ENCODE data around the gene LMNA.
"Not testable (repeated sequence)": the region's sequence is repeated elsewhere in the genome, so short reads cannot be mapped to it uniquely, and the experiment has no call there.

LMNA gene

GRCh38 chr1:156113282-156113950 lies 1.1 kb upstream of the LMNA start:
- H3K4me3 ChIP-seq (ENCODE audit: insufficient read length, low read depth): no peak overlapping the region
- peaks cover 25% of the 10 kb centered on the region for H3K4me1 ChIP-seq (ENCODE audit: insufficient read depth, insufficient read length)
- H3K36me3 ChIP-seq (ENCODE audit: insufficient read depth, insufficient read length, low read length): peaks cover 34% of the 10 kb centered on the region
- peak overlapping the region; percentile 100 for H3K9ac ChIP-seq (ENCODE audit: insufficient read length, low read depth)
- TF ChIP-seq YY1 (IDR thresholded peaks at IDR 0.05; ENCODE audit: insufficient read depth, insufficient read length) (no peak), SUZ12 (IDR thresholded peaks at IDR 0.05; ENCODE audit: extremely low read depth, insufficient read depth, insufficient read length) (no peak), ZNF274 (IDR thresholded peaks at IDR 0.05; ENCODE audit: low read depth, low read length) (no peak)
- H3K9me3 ChIP-seq (ENCODE audit: insufficient read depth, low read length): no peaks in the 10 kb centered on the region
- H3K27me3 ChIP-seq (ENCODE audit: insufficient read depth, insufficient read length): no peaks in the 10 kb centered on the region
- DNase-seq (ENCODE audit: low read depth, low spot score): no peak

DNA sequence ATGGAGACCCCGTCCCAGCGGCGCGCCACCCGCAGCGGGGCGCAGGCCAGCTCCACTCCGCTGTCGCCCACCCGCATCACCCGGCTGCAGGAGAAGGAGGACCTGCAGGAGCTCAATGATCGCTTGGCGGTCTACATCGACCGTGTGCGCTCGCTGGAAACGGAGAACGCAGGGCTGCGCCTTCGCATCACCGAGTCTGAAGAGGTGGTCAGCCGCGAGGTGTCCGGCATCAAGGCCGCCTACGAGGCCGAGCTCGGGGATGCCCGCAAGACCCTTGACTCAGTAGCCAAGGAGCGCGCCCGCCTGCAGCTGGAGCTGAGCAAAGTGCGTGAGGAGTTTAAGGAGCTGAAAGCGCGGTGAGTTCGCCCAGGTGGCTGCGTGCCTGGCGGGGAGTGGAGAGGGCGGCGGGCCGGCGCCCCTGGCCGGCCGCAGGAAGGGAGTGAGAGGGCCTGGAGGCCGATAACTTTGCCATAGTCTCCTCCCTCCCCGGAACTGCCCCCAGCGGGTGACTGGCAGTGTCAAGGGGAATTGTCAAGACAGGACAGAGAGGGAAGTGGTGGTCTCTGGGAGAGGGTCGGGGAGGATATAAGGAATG lies 505 bp downstream of the LMNA start:
- Histone ChIP-seq H3K4me1 (ENCODE audit: insufficient read depth, insufficient read length) (peaks cover 29% of the 10 kb centered on the region), H3K4me3 (ENCODE audit: insufficient read length, low read depth) (peak overlapping the region; percentile 96), H3K27me3 (ENCODE audit: insufficient read depth, insufficient read length) (no peaks in the 10 kb centered on the region), H3K36me3 (ENCODE audit: insufficient read depth, insufficient read length, low read length) (peaks cover 38% of the 10 kb centered on the region), H3K9ac (ENCODE audit: insufficient read length, low read depth) (peak overlapping the region; percentile 100), H3K9me3 (ENCODE audit: insufficient read depth, low read length) (no peaks in the 10 kb centered on the region)
- TF ChIP-seq SUZ12 (IDR thresholded peaks at IDR 0.05; ENCODE audit: extremely low read depth, insufficient read depth, insufficient read length): no peak
- no peak for TF ChIP-seq YY1 (IDR thresholded peaks at IDR 0.05; ENCODE audit: insufficient read depth, insufficient read length)
- no peak for TF ChIP-seq ZNF274 (IDR thresholded peaks at IDR 0.05; ENCODE audit: low read depth, low read length)
- DNase-seq (ENCODE audit: low read depth, low spot score): no peak

GRCh38 chr1:156115514-156116374 lies 1.2 kb downstream of the LMNA start:
- peak overlapping the region; percentile 96 for H3K4me3 ChIP-seq (ENCODE audit: insufficient read length, low read depth)
- H3K27me3 ChIP-seq (ENCODE audit: insufficient read depth, insufficient read length): no peaks in the 10 kb centered on the region
- H3K9me3 ChIP-seq (ENCODE audit: insufficient read depth, low read length): no peaks in the 10 kb centered on the region
- peaks cover 43% of the 10 kb centered on the region for H3K36me3 ChIP-seq (ENCODE audit: insufficient read depth, insufficient read length, low read length)
- H3K9ac ChIP-seq (ENCODE audit: insufficient read length, low read depth): peak overlapping the region; percentile 100
- peaks cover 36% of the 10 kb centered on the region for H3K4me1 ChIP-seq (ENCODE audit: insufficient read depth, insufficient read length)
- TF ChIP-seq SUZ12 (IDR thresholded peaks at IDR 0.05; ENCODE audit: extremely low read depth, insufficient read depth, insufficient read length): no peak
- no peak for TF ChIP-seq YY1 (IDR thresholded peaks at IDR 0.05; ENCODE audit: insufficient read depth, insufficient read length)
- no peak for DNase-seq (ENCODE audit: low read depth, low spot score)

DNA sequence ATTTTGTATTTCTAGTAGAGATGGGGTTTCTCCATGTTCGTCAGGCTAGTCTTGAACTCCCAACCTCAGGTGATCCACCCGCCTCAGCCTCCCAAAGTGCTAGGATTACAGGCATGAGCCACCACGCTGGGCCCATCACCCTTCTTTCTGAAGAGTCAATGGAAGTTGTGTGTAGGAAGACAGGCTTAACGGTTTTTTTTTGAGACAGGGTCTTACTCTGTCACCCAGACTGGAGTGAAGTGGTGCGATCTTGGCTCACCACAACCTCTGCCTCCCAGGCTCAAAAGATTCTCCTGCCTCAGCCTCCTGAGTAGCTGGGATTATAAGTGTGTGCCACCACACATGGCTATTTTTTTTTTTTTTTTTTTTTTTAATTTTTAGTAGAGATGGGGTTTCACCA lies 2.2 kb downstream of the LMNA start:
- H3K4me3 ChIP-seq (ENCODE audit: insufficient read length, low read depth): peak overlapping the region; percentile 96
- peaks cover 44% of the 10 kb centered on the region for H3K4me1 ChIP-seq (ENCODE audit: insufficient read depth, insufficient read length)
- not testable (repeated sequence) for DNase-seq (ENCODE audit: low read depth, low spot score); H3K27me3 ChIP-seq (ENCODE audit: insufficient read depth, insufficient read length); H3K9ac ChIP-seq (ENCODE audit: insufficient read length, low read depth); H3K9me3 ChIP-seq (ENCODE audit: insufficient read depth, low read length)
- peaks cover 48% of the 10 kb centered on the region for H3K36me3 ChIP-seq (ENCODE audit: insufficient read depth, insufficient read length, low read length)

DNA sequence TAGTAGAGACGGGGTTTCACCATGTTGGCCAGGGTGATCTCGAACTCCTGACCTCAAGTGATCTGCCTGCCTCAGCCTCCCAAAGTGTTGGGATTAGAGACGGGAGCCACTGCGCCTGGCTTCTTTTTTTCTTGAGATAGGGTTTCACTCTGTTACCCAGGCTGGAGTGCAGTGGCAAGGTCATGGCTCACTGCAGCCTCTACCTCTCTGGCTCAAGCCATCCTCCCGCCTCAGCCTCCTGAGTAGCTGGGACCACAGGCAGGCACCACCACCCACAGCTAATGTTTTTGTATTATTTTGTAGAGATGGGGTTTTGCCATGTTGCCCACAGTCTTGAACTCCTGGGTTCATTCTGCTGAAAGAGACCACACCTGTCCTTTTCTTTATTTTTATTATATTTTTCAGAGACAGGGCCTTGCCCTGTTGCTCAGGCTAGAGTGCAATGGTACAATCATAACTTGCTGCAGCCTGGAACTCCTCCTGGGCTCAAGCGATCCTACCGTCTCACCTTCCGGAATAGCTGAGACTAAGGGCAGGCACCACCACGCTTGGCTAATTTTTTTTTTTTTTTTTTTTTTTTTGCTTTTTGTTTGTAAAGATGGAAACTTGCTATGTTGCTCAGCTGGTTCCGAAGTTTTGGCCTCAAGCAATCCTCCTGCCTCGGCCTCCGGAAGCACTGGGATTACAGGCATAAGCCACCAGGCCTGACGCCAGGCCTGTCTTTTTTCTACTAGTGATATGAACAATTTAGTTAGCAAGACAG lies 3.1 kb downstream of the LMNA start:
- TF ChIP-seq ZNF274 (IDR thresholded peaks at IDR 0.05; ENCODE audit: low read depth, low read length): no peak
- Histone ChIP-seq H3K9me3 (ENCODE audit: insufficient read depth, low read length) (no peaks in the 10 kb centered on the region), H3K9ac (ENCODE audit: insufficient read length, low read depth) (peak overlapping the region; percentile 61), H3K4me3 (ENCODE audit: insufficient read length, low read depth) (no peak overlapping the region), H3K4me1 (ENCODE audit: insufficient read depth, insufficient read length) (peaks cover 44% of the 10 kb centered on the region), H3K36me3 (ENCODE audit: insufficient read depth, insufficient read length, low read length) (peaks cover 55% of the 10 kb centered on the region), H3K27me3 (ENCODE audit: insufficient read depth, insufficient read length) (no peaks in the 10 kb centered on the region)
- no peak for DNase-seq (ENCODE audit: low read depth, low spot score)

DNA sequence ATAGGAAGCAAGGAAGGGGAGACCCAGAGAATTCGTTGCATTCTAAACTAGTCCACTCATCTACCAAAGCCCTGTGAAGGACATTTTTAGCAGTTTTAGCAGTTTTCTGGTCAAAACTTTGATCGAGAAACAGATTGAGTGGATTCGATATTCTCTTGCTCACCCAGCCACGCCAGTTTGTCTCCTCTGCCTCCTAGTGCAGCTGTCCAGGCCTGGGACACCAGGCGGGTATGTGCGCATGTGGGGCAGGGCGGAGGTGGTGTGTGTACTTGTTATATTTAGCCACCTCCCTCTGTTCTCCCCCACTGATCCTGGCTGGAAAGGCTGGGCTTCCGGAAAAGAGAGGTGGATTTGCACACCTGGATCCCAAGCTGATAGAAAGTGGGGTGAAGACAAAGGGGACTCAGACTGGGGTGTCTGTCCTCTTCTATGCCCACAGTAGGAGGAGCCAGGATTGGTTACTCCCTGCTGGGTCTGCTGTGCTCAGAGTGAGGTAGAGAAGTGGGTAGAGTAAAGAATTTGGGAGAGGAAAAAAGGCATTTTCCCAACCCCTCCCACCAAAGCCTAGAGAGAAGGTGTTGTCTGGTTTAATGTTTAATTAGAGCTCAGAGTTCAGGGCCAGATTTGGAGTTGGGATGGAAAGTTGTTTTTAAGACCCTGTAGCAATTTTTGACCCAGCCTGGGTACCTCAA lies 3.8 kb downstream of the LMNA start:
- DNase-seq (ENCODE audit: low read depth, low spot score): no peak
- TF ChIP-seq YY1 (IDR thresholded peaks at IDR 0.05; ENCODE audit: insufficient read depth, insufficient read length) (no peak), SUZ12 (IDR thresholded peaks at IDR 0.05; ENCODE audit: extremely low read depth, insufficient read depth, insufficient read length) (no peak), ZNF274 (IDR thresholded peaks at IDR 0.05; ENCODE audit: low read depth, low read length) (no peak)
- H3K4me1 ChIP-seq (ENCODE audit: insufficient read depth, insufficient read length): peaks cover 48% of the 10 kb centered on the region
- H3K4me3 ChIP-seq (ENCODE audit: insufficient read length, low read depth): no peak overlapping the region
- H3K27me3 ChIP-seq (ENCODE audit: insufficient read depth, insufficient read length): no peaks in the 10 kb centered on the region
- H3K9ac ChIP-seq (ENCODE audit: insufficient read length, low read depth): peak overlapping the region; percentile 61
- no peaks in the 10 kb centered on the region for H3K9me3 ChIP-seq (ENCODE audit: insufficient read depth, low read length)
- peaks cover 56% of the 10 kb centered on the region for H3K36me3 ChIP-seq (ENCODE audit: insufficient read depth, insufficient read length, low read length)
